Upper lobe of right lung (tissue), 1 donor: ENCODE data around the gene DDX51. TPM values are rescaled to one million over a fixed set of nuclear protein-coding genes. Genes with fewer than 3 reads are reported as not detected.

Experiments used
- ATAC-seq: fragments of 200-7000 bp; cut with Tn5 transposase; one replicate; pipeline ENCODE4 v1.9.1; 2020; ENCODE audit warnings: mild to moderate bottlenecking, moderate library complexity
- DNase-seq: peaks from one replicate; pipeline ENCODE4 v3.0.0-alpha.2; 2020
- H3K27ac ChIP-seq: fragments of 200-600 bp; one replicate; pipeline ENCODE4 v1.8.0; 2022
- H3K27me3 ChIP-seq: fragments of 200-600 bp; one replicate; pipeline ENCODE4 v1.8.0; 2022; ENCODE audit warnings: mild to moderate bottlenecking
- H3K36me3 ChIP-seq: fragments of 200-600 bp; one replicate; pipeline ENCODE4 v1.8.0; 2022
- H3K4me1 ChIP-seq: fragments of 200-600 bp; one replicate; pipeline ENCODE4 v1.8.0; 2022
- H3K4me3 ChIP-seq: fragments of 200-600 bp; one replicate; pipeline ENCODE4 v1.8.0; 2022; ENCODE audit warnings: mild to moderate bottlenecking
- H3K9me3 ChIP-seq: fragments of 200-600 bp; one replicate; pipeline ENCODE4 v1.8.0; 2022
- intact Hi-C: fragments of 100-400 bp; cut with DNase I; formaldehyde crosslinking; loops from one replicate; pipeline ENCODE4 v1.11.0; 2022
- total RNA-seq: library from RNA; stranded (reverse); fragmentation: NEBNext Ultra II Directional; extraction: Animal tissue kit (Norgen Biotek cat#: 25700); gene quantifications from one replicate; pipeline ENCODE4 v1.2.1, GENCODE V29; 2021
- TF ChIP-seq, protein P1 (sequence below): fragments of 200-600 bp; IDR thresholded peaks from one replicate; pipeline ENCODE4 v1.8.0; 2022; ENCODE audit warnings: antibody characterized with exemption
- donor health status: DM: no; HTN: yes; CAD: no; lungs with severe emphysema.

Gene DDX51
- total RNA-seq, 1 donor from 2014 or later, result 16.2 TPM

DNA sequence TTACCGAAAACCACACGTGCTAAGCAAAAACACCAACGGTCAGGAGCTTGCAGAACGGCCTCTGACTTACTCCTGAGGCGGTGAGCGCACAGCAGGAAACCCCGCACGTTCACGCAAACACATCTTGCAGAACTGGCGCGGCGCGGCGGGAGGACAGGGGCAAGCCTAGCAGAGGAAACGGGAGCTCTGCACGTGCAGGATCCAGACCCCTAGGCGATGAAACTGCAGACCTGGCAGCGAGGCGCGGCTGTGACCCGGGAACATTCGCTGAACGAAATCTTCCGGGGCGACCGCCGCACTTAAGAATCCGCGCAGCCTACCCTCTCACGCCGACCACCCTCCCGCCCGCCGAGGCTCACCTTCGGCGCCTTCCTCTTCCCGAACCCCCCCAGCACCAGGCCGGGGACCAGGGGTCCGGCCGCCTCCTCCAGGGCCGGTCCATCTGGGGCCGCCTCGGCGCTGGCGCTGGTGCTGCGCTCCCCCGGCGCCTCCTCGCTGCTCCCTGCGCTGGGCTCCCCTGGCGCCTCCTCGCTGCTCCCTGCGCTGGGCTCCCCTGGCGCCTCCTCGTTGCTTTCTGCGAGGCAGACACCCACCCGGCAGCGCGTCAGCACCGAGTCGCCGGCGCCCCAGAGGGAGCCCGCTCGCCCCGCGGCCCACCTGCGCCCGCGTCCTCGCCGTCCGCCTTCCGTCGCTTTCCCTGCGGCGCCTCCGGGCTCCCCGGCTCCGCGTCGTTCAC lies 615 bp downstream of the DDX51 start:
- peak overlapping the region; percentile 72 for H3K27ac ChIP-seq

DNA sequence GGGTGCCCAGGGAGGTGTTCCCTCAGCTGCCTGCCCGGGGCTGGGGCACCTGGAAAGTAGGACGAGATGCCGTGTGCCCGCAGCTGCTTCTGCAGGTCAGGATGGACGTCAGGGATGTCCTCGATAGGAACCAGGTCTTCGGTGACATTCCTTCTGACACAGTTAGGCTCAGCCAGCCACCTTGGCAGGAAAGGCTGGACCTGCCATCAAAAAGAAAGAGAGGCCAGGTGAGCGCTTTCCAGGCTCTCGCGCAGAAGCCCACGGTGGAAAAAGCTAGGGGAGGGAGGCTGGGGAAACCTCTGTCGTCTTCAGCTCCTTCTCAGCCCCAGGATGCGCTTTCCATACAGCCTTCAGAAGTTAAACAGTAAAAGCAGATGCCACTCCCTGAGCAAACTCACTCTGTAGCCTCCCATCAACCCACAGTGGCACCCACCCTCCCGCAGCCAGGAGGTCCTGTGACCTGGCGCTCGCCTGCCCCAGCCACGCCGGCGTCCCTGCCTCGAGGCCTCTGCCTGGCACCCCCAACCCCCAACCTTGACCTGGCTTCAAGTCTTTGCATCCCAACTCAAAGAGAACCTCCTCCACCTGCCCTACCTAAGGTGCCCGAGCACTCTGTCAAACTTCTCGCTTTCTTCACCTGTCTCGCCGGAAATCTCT lies 1.3 kb downstream of the DDX51 start:
- H3K36me3 ChIP-seq, result peaks cover 41% of the 10 kb centered on the region
- no peaks in the 10 kb centered on the region for H3K27me3 ChIP-seq
- no peak for ATAC-seq
- H3K9me3 ChIP-seq, result no peaks in the 10 kb centered on the region
- intact Hi-C loops, result no loop called here
- peak; percentile 61 for DNase-seq
- TF ChIP-seq, protein P1, sequence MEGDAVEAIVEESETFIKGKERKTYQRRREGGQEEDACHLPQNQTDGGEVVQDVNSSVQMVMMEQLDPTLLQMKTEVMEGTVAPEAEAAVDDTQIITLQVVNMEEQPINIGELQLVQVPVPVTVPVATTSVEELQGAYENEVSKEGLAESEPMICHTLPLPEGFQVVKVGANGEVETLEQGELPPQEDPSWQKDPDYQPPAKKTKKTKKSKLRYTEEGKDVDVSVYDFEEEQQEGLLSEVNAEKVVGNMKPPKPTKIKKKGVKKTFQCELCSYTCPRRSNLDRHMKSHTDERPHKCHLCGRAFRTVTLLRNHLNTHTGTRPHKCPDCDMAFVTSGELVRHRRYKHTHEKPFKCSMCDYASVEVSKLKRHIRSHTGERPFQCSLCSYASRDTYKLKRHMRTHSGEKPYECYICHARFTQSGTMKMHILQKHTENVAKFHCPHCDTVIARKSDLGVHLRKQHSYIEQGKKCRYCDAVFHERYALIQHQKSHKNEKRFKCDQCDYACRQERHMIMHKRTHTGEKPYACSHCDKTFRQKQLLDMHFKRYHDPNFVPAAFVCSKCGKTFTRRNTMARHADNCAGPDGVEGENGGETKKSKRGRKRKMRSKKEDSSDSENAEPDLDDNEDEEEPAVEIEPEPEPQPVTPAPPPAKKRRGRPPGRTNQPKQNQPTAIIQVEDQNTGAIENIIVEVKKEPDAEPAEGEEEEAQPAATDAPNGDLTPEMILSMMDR, result no peak
- peak overlapping the region; percentile 81 for H3K4me3 ChIP-seq
- H3K27ac ChIP-seq, result no peak overlapping the region
- H3K4me1 ChIP-seq, result peaks cover 18% of the 10 kb centered on the region

More for the DNA sequence above, 615 bp downstream of the DDX51 start:
- TF ChIP-seq, protein P1, result no peak
- DNase-seq (peak; percentile 69), ATAC-seq (peak; percentile 0)
- Histone ChIP-seq H3K27me3 (no peaks in the 10 kb centered on the region), H3K4me3 (peak overlapping the region; percentile 81), H3K9me3 (no peaks in the 10 kb centered on the region), H3K4me1 (peaks cover 18% of the 10 kb centered on the region), H3K36me3 (peaks cover 39% of the 10 kb centered on the region)
- intact Hi-C loops, result no loop called here

DNA sequence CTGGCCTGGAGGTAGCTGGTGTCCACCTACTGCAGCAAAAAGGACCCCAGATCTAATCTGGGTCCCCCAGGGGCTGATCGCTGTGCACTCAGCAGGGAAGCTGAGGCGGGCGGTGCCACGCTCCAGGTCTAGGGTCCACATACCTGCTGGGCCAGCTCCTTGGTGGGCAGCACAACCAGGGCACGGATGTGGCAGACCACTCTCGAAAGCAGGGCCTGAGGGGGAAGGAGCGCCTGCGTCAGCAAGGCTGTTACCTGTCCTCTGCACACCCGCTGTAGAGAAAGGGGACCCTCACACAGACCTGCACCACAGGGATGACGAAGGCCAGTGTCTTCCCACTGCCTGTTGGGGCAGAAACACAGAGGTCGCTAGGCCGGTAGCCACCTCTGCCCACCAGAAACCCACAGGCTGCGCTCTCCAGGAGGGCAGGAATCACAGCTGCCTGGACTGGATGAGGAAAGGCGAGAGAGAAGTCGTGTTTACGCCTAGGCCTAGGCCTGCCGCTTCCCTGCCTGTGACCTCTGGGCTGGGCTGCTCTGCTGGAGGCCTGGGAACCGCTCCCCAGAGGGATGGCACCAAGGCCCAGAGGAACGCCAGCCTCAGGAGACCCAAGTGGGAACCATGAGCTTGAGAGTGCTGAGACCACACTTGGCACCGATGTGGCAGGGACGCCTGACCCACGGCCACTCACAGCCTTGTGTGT lies 2.0 kb downstream of the DDX51 start:
- H3K4me1 ChIP-seq, result peaks cover 18% of the 10 kb centered on the region
- no peaks in the 10 kb centered on the region for H3K9me3 ChIP-seq
- H3K27me3 ChIP-seq, result no peaks in the 10 kb centered on the region
- no peak overlapping the region for H3K4me3 ChIP-seq
- peaks cover 41% of the 10 kb centered on the region for H3K36me3 ChIP-seq
- peak; percentile 64 for DNase-seq
- intact Hi-C loops, result no loop called here
- ATAC-seq, result no peak
- no peak overlapping the region for H3K27ac ChIP-seq
- TF ChIP-seq, protein P1, result no peak

DNA sequence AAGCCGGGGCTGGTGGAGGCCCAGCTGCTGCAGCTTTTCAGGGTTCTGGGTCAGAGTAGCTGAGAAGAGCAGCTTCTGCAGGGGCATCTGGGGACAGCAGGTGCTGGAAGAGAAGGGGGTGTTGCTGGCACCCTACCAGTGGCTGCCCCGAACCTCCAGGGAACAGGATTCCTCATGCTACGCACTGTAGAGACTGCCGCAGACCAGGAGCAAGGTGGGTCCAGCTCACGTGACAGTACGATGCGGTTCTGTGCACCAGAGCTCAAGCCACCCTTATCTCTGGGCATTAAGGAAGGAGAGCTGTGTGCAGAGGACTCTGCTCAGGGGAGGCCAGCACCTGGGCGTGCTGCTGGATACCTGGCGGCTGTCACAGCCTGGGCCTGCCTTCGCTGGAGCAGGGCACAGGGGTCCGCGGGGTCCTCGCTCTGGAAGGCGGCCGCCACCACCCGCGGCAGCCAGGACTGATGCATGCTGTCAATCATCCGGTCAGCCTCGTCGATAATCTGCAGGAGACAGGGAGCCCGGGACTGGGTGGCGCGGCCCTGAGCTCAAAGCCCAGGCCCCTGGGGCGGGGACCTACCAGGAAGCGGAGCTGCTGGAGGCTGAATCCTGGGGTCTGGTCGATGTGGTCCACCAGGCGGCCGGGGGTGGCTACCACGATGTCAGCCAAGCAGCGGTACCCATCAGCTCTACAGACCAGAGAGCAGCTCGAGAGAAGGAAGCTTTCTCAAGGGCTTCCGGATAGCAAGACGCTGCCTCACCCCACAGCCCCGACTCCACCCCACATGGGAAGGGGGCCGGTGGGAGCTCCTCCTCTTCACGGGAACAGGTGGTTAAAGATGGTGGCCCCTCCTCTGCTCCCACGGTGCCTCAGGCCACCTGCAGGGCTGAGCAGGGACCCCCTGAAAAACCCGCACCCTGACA lies 2.9 kb downstream of the DDX51 start:
- peak; percentile 59 for DNase-seq
- intact Hi-C loops, result no loop called here
- H3K27me3 ChIP-seq, result no peaks in the 10 kb centered on the region

More for the DNA sequence above, 2.9 kb downstream of the DDX51 start:
- no peaks in the 10 kb centered on the region for H3K9me3 ChIP-seq
- H3K4me1 ChIP-seq, result peaks cover 18% of the 10 kb centered on the region
- ATAC-seq, result no peak
- TF ChIP-seq, protein P1, result no peak
- H3K36me3 ChIP-seq, result peaks cover 41% of the 10 kb centered on the region
- no peak overlapping the region for H3K4me3 ChIP-seq
- H3K27ac ChIP-seq, result no peak overlapping the region
